ENCODE data around the gene ORC3.
"Not testable (repeated sequence)": the region's sequence is repeated elsewhere in the genome, so short reads cannot be mapped to it uniquely, and the experiment has no call there.

The ORC3 gene

DNA sequence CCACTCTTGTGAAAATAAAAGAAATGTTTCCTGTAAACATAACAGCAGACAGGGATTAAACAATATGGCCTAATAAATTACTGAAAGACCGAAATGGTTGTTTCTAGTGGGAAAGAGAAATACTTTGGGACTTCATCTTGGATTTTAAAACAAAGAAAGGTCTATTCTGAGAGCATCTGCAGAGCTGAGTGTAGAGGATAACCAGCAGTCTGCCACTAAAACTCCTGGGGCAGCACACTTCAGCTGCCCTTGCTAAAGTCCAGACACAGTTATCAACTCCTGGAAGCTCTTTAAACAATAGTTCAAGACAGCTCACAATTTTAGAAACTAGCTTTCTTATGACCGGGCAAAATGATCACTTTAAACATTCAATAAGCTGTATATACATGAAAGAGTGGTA, 73.5 kb downstream of the ORC3 start:
- no peak for DNase-seq

DNA sequence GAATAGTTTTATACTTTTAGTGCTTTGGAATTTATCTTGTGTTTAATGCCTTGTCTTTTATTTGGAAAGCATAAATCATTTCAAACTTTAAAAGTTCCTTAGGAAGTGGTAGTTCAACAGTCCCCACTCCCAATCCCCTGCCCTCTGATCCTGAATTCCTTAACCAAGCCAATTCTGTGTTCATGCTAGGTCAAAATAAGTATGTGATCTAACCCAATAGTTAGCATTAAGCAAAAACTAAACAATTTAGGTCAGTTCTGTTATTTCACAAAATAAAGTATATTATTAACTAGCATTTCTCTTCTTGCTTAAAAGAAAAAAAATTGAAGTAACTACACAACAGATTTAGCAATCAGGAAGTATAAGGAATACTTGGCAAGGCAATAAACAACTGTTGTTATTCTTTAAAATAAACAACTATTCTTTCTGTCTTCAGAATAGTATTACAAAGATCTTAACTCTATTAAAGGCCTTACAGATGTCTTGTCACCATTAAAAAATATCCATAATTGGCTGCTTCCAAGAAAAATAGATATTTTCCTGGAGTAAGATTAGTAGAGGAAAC, 75.1 kb downstream of the ORC3 start:
- no peak for DNase-seq

DNA sequence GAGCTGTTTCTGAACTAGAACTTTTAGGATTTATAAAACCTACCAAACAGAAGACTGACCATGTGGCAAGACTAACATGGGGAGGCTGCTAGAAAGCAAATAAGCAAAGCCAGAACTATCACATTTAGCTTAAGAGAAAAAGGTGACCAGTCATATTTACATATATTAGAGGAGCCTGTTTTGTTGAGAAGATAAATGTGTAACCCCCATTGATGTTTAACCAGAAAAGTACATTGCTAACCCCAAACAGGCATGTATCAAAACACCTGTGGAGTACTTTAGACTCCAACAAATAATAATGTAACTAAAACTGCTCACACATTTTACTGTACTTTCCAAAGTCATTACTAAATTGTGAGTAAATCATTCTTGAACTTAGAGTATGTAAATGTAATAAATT, 77.1 kb downstream of the ORC3 start:
- DNase-seq: no peak

DNA sequence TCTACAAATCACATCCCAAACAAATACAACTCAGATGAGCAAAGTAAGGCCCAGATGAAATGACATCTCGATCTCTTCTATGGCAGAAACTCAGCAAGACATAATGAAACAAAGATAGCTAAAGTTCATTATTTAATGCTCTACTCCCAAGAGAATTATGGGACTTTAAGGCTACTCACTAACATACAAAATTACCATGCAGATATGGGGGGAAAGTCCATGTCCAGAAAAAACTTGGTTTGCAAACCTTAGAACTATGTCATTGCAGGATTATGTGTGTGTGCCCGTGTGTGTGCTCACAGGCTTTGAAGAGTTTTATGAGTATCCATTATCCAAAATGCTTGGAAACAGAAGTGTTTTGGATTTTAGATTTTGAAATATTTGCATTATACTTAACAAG, 78.1 kb downstream of the ORC3 start:
- DNase-seq: no peak

DNA sequence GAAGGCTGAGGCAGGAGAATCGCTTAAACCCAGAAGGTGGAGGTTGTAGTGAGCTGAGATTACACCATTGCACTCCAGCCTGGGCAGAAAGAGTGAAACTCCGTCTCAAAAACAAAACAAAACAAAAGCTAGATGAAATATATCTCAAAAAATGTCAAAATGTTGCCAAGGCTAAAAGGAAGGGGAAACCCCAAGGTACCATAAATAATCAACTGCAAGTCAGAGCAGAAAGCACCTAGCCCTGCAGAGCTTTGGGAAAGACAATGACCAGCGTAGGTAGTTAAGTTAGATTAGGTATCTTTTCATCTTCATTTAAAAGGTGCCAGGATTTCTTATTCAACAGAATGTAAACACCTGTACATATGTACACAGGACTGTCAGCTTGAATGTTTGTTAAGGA, 79.1 kb downstream of the ORC3 start:
- DNase-seq: no peak

DNA sequence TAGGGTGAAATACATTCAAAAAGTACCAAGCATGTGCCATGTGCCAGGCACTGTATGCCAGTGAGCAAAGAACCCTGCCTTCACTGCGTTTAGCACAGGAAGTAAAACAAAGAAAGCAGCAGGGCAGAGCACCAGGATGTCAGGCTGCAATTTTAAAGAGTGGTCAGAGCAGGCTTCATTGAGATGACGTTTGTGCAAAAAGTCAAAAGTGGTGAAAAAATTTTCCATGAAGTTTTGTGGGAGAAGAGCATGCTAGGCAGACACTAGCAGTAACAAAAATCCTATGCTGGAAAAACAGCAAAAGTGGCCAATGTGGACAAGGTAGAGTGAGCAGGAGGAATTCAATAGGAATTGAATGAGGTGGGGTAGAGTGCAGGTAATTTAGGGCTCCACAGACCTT, 80.8 kb downstream of the ORC3 start:
- DNase-seq: no peak

DNA sequence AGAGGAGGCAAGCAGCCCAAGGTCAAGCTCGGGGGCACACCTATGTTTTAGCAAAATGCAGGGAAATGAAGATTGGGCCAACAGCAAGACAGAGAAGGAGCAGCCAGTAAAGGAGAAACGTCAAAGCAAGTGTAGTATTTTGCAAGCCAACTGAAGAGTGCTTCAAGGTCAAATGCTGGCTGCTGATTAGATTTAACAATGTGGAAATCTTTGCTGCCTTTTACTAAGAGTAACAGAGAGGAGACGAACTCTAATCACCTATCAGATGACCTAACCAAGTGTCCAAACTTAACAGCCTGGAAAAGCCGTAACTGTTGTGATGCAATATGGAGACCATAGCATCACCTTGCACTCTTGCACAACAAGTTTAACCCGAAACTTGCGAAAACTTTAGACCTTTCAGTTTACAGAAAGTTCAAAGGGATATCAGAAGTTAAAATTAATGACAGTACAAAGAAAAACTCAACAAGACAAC, 81.7 kb downstream of the ORC3 start:
- peak in 2 of 3 donors; percentile 34 to 37 for DNase-seq

DNA sequence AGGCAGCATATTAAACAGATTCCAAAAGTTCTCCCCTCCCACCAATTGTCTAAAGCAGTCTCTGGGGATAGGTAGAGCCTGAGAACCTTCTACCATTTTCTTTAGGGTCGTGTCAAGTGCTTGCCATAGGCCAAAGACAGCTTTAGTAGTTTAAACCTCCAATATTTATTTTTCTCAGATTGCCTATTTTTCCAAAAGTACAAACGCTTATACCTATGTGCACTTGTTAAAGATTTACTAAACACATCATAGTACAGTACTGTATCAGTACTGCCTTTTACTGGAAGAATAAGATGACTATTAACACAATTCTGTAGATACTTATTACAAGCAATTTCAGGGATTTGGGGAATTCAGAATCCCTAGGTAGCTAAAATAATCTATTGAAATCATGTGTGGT, 82.7 kb downstream of the ORC3 start:
- DNase-seq: no peak

DNA sequence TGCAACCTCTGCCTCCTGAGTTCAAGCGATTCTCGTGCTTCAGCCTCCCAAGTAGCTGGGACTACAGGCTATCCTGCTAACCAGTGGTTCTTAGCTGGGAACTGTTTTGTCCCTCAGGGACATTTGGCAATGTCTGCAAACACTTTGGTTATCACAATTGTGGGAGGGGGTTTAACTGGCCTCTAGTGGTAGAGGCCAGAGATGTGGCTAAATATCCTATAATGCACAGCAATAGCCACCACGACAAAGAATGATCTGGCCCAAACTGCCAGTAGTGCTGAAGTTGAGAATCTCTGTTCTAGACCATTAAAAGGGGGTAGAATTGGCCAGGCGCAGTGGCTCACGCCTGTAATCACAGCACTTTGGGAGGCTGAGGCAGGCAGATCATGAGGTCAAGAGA, 83.3 kb downstream of the ORC3 start:
- DNase-seq: no peak

DNA sequence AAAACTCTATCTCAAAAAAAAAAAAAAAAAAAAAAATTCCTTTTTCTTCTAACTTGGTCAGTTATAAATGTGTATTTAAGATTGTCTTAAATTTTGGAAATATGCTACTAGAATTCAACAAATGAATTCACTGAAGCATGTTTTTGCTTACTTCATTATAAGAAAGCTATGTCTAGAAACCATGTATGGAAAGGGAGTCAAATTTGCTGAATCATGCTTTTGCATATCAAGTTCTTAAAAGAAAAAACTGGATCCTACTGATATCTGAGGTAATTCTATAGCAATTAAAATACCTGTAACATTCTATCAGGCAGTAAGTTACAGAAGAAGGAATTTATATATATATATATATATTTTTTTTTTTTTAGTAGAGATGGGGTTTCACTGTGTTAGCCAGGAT, 84.4 kb downstream of the ORC3 start:
- no peak for DNase-seq

DNA sequence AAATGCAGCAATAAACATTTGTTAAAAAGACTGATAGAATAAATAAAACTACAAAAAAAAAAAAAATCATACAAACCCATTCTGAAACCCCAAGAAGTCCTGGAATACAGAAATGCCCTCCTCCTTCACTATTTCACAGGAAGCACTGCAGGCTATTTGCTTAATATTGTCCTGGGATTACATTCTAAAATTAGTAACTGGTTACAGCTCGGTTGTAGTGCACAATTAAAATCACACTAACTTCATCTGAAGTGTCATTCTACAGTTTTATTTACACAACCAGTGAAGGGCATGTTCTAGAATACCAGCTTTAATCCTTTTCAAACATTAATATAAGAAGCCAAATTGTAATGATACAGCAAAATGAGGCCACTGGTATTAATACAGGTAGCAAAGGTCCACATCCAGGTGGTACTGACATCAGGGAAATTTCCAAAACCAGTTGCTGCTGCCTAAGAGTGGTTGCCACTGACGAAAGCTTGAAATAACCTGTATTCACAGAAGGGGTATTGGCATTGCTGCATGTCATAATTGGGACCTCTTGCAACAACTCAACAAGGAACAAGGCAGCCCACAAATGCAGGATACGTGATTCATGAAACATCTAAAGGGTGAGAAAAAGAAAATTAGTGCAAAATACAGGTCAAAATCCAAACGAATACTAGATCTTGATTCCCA, 85.2 kb downstream of the ORC3 start:
- no peak for DNase-seq

DNA sequence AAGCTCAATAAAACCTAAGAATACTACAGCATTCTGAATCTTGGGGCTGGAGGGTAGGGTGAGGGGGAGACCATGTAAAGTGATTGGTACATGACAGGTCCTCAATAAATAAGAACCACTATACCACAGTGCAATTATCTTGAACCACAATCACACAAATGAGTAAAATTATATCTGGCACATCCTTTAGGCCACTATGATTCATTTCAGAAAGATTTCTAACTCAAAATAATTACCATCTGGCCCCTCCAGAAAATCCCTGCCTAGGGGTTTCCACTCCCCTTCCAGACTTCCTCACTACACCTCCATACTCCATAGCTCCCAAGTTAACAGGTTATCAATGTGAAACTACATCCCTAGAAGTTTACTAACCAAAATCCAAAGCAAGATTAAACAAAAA, 92.4 kb downstream of the ORC3 start:
- no peak for DNase-seq

DNA sequence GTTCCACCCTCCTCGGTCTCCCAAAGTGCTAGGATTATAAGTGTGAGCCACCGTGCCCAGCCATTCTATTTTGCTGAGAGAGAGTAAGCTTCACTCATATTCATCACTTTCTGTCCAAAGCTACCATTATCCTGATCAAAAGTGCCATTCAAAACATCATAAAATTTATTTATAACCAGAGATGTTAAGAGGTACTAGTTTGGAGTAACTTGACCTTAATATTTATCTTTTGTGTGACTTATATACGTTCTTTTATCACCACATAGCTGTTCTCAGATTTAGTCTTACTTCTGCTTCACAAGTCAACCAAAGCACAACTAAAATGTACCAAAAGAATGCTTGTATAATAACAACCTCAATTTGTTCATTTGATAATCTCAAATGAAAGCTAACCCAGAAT, 94.0 kb downstream of the ORC3 start:
- DNase-seq: no peak

DNA sequence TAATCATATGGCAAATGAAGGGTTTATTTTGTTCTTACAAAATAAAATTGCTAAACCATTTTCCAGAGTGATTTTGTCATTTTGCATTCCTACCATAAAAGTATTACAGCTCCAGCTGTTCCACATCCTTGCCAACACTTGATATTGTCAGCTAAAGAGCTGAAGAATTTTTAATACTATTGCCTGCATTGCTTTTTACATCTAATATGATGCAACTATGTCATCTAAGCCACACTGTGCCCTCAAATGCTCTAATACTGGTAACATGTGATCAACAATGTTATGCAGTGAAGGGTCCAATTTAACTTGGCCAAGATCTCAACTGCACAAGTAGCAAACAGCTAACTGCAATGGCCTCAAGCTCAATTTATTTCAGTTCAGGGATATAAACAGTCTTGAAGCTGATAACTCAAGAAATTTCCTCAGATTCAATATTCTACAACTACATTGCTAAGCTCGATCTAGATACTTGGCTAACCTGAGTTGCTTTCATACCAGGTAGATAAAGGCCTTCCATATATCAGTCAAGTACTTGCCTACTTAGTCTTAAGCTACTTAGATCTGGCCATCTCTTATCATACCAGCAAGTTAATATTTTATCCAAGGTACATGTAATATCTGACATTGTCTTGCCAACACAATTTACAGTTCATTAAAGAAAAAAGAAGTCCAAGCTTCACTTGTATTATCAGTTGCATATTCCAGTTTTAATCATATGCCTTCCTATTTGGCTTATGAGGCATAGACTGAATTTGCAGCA, 95.1 kb downstream of the ORC3 start:
- DNase-seq: no peak

DNA sequence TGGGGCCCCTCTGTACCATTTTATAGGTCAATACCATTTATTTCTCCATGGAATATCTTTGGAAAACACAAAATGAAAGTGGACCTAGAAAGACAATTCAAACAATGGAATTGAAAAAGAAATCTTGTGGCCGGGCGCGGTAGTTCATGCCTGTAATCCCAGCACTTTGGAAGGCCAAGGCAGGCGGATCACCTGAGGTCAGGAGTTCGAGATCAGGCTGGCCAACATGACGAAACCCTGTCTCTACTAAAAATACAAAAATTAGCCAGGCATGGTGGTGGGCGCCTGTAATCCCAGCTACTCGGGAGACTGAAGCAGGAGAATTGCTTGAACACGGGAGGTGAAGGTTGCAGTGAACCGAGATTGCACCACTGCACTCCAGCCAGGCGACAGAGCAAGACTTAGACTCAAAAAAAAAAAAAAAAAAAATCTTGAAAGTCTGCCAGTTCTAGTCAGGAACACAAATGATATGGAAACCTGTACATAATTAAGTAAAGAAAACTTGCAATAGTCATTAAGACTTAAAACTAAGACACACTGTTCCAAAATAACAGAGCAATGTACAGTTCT, 96.8 kb downstream of the ORC3 start:
- not testable (repeated sequence) for DNase-seq

DNA sequence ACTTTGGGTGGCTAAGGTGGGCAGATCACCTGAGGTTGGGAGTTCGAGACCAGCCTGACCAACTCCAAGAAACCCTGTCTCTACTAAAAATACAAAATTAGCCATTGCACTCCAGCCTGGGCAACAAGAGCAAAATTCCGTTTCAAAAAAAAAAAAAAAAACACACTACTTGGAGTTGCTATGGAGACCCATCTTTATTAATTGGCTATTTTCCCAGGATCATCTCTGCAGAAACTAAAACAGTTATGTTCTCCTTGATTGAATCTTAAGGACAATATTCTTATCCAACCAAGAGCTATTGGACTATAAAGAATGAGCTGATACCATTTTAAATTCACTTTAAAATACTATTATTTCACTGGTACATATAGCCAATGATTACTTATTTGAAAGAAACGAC, 97.4 kb downstream of the ORC3 start:
- DNase-seq: no peak

DNA sequence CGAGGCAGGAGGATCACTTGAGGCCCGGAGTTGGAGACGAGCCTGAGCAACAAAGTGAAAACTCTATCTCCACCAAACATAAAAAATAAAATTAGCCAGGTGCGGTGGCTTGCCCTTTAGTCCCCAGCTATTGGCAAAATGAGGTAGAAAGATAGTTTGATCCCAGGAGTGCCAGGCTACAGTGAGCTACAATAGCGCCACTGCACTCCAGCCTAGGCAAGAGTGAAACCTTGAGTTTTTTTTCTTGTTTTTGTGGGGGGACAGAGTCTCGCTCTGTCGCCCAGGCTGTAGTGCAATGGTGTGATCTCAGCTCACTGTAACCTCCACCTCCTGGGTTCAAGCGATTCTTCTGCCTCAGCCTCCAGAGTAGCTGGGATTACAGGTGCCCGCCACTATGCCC, 98.0 kb downstream of the ORC3 start:
- DNase-seq: not testable (repeated sequence)

DNA sequence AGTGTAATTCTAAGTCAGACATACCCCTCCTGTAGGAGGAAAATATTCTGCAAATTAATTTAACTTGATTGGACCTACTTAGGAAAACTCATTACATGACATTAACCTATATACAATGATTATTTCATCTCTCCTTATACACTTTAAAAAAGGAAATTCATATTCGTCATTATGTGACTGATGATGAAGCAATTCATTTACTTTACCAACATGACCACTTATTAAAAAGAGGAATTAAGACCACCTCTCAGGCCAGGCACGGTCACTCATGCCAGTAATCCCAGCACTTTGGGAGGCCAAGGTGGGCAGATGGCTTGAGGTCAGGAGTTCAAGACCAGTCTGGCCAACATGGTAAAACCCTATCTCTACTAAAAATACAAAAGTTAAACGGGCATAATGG, 100.5 kb downstream of the ORC3 start:
- DNase-seq: peak; percentile 46 to 82 (median 73)

DNA sequence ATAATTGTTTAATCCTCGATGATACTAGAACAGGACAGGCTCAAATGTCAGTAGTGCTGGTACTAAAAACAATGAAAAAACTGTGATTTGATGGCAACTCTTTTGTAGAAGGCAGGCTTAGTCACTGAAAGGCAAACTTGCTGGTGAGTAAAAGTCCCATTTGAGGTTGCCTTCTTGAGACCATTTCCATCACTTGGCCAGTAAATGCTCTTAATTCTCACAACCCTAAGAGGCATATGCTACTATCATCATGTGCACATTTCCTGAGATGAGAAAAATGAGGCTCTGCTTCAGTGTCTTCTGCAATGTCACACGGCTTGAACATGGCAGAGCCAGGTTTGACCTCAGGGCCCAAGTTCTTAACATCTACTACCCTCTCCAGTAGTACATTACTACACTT, 102.2 kb downstream of the ORC3 start:
- DNase-seq: peak; percentile 47 to 81 (median 76)

DNA sequence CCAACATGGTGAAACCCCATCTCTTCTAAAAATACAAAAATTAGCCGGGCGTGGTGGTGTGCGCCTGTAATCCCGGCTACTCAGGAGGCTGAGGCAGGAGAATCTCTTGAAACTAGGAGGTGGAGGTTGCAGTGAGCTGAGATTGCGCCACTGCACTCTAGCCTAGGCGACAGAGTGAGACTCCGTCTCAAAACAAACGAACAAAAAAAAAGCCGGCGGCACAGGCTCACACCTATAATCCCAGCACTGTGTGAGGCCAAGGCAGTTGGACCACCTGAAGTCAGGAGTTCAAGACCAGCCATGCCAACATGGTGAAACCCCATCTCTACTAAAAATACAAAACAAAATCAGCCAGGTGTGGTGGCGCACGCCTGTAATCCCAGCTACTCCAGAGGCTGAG, 106.9 kb downstream of the ORC3 start:
- not testable (repeated sequence) for DNase-seq

DNA sequence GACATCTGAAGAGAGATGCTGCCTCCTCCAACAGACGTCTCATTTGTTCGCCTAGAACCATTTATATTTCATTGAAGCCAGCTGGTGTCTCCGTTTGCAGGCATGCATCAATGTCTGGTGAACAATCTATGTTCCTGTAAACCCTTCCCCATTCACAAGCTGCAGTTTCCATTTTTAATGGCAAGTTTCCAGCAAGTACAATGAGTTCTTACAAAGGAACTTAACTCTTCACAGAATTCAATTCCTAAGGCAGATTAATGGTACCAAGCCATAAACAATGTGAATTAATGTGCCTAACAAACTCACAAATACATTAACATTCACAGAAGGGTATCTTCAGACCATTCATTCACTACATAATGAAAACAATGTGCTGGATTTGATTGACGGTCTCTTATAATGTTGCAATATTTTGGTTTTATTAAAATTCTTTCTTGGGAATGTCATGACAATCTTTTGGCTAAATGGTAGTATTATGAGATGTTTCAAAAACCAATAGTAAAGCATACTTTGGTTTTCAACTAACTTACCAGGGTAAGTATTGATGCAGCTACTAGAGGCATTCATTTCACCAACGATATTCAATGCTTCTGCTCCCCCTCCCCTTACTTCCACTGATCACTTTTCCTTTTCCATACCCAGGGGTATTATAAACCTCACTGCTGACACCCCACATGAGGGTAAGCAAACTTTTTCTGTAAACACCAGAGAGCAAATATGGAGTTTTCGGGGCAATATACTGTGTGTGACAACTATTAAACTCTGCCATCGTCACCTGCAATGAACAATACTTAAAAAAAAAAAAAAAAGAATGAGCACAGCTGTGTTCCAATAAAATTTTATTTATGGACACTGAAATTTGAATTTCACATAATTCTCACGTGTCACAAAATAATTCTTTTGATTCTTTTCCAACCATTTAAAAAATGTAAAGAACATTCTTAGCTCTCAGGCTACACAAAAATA, 107.9 kb downstream of the ORC3 start:
- DNase-seq: peak; percentile 58 to 79 (median 68)

DNA sequence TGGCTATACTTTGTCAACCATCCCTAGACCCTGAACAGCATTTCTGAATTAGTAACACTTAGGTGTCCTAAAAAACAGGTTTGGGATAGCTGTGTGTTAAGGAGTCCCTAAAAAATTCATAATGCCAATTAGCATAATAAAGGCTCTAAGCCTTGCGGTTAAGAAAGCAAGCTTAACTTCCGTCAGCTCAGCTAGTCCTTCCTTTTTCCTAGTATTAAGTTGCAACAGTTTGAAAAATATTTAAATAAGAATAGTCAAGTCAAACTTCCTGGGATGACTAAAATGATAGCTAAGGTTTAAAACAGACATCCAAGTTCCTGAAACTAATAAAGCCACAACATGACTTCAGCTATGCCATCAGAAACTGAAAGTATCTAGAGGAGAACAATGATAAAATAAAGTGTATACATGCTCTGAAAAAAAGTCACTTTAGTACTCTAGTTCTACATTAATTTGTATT, 108.6 kb downstream of the ORC3 start:
- DNase-seq: peak; percentile 62 to 95 (median 88)

DNA sequence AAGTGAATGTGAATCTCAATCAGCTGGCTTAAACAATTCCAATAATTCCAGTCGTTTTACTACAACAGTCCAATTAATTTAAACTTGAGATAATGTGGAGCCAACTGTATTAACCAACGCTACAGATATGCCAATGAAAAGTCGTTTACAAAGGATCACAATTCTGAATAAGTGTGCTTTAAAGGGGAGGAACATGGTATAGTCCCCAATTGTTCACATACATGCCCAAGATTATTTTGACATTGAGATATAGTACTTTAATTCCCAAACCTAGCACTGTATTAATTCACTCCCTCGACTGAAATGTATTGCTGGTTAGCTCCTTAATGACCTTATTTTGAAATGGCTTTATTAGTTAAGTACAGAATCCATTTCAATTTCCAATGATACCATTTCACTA, 109.6 kb downstream of the ORC3 start:
- DNase-seq: no peak

Data from suppressor macrophage treated with lipopolysaccharide for 1 hour (primary cell).